SK-N-SH (cell line): ENCODE results near the gene ARHGAP8. TPM values are rescaled to one million over a fixed set of nuclear protein-coding genes. Genes with fewer than 3 reads are reported as not detected.

ENCODE experiments used
- CTCF ChIA-PET: fragments of 300-600, 350-600 bp; formaldehyde crosslinking; extraction: SDS; loops from one replicate; lab custom pipeline; 2021; lab: Yijun Ruan, JAX
- POLR2A ChIA-PET: fragments of 350-600 bp; sonication (Branson Sonifier 250); formaldehyde crosslinking; extraction: SDS; loops from one replicate; lab custom pipeline; 2020; ENCODE audit warnings: antibody characterized with exemption, inconsistent platforms; lab: Yijun Ruan, JAX
- DNase-seq: peaks from one replicate; pipeline ENCODE4 v3.0.0; 2012
- H2AFZ ChIP-seq: fragments of 200-600 bp; sonication (generic); 2 replicates; pipeline ENCODE4 v1.8.1; 2016; ENCODE audit warnings: antibody characterized with exemption, mild to moderate bottlenecking, low read depth
- H3F3A ChIP-seq: fragments of 200-600 bp; sonication (generic); replicated peaks from 2 replicates; pipeline ENCODE3; 2016; ENCODE audit warnings: antibody characterized with exemption, mild to moderate bottlenecking; ENCODE audit not compliant: insufficient read depth
- H3K27ac ChIP-seq, 2 experiments: fragments of 200-500 bp in 1 of 2; fragments of 200-600 bp in 1 of 2; sonication (Bioruptor generic) in 1 of 2; sonication (generic), shearing (Covaris generic) in 1 of 2; 2 replicates each; pipeline versions ENCODE4 v1.5.1 to v1.6.1; 2014 to 2016; ENCODE audit warnings: low read depth in 2 of 2, inconsistent platforms in 1 of 2, low read length in 1 of 2, mild to moderate bottlenecking in 1 of 2, mixed read lengths in 1 of 2
- H3K27me3 ChIP-seq: fragments of 200-600 bp; sonication (generic), shearing (Covaris generic); 2 replicates; pipeline ENCODE4 v1.6.1; 2016; ENCODE audit warnings: mixed run types; ENCODE audit not compliant: insufficient read depth
- H3K36me3 ChIP-seq, 2 experiments: fragments of 200-500 bp in 1 of 2; fragments of 200-600 bp in 1 of 2; sonication (Bioruptor generic) in 1 of 2; sonication (generic) in 1 of 2; replicated peaks in 1 of 2; 2 replicates each; pipeline versions ENCODE3 to v1.5.1; 2014 to 2016; ENCODE audit warnings: low read length in 1 of 2, mild to moderate bottlenecking in 1 of 2; ENCODE audit not compliant: insufficient read depth in 2 of 2, control insufficient read depth in 1 of 2
- H3K4me1 ChIP-seq, 2 experiments: fragments of 200-500 bp in 1 of 2; fragments of 200-600 bp in 1 of 2; sonication (Bioruptor generic) in 1 of 2; sonication (generic), shearing (Covaris generic) in 1 of 2; 2 replicates each; pipeline versions ENCODE4 v1.5.1 to v1.6.1; 2014 to 2016; ENCODE audit warnings: low read depth in 1 of 2, low read length in 1 of 2, mixed run types in 1 of 2; ENCODE audit not compliant: insufficient read depth in 2 of 2, control insufficient read depth in 1 of 2
- H3K4me2 ChIP-seq: fragments of 200-600 bp; sonication (generic), shearing (Covaris generic); 2 replicates; pipeline ENCODE4 v1.6.1; 2017; ENCODE audit warnings: mixed run types
- H3K4me3 ChIP-seq, 2 experiments: fragments of 200-500 bp in 1 of 2; fragments of 200-600 bp in 1 of 2; sonication (Bioruptor generic) in 1 of 2; sonication (generic), shearing (Covaris generic) in 1 of 2; 2 replicates each; pipeline versions ENCODE4 v1.5.1 to v1.8.1; 2014 to 2016; ENCODE audit warnings: low read depth in 2 of 2, inconsistent platforms in 1 of 2, low read length in 1 of 2, mild to moderate bottlenecking in 1 of 2, mixed read lengths in 1 of 2, moderate library complexity in 1 of 2
- H3K79me2 ChIP-seq: fragments of 200-600 bp; sonication (generic); 2 replicates; pipeline ENCODE4 v1.8.1; 2017; ENCODE audit warnings: mild to moderate bottlenecking; ENCODE audit not compliant: insufficient read depth
- H3K9ac ChIP-seq: fragments of 200-600 bp; sonication (generic); 2 replicates; pipeline ENCODE4 v1.6.1; 2017; ENCODE audit warnings: mixed run types
- H3K9me2 ChIP-seq: fragments of 200-600 bp; sonication (generic); 2 replicates; pipeline ENCODE4 v1.6.1; 2017; ENCODE audit warnings: mixed run types
- H3K9me3 ChIP-seq: fragments of 200-600 bp; sonication (generic); 2 replicates; pipeline ENCODE4 v1.6.1; 2017; ENCODE audit warnings: mixed run types, mild to moderate bottlenecking, moderate library complexity
- H4K20me1 ChIP-seq: fragments of 200-600 bp; sonication (generic); 2 replicates; pipeline ENCODE4 v1.6.1; 2017; ENCODE audit warnings: mild to moderate bottlenecking, mixed run types; ENCODE audit not compliant: insufficient read depth
- FOXJ3 ChIP-seq: sonication (generic); formaldehyde crosslinking; IDR thresholded peaks from 2 replicates; pipeline ENCODE4 v1.5.1; 2020; ENCODE audit warnings: mild to moderate bottlenecking, missing genetic modification reagents
- FOXM1 ChIP-seq: IDR thresholded peaks from 2 replicates; pipeline ENCODE4 v1.4.0; 2012; ENCODE audit warnings: low read depth, mild to moderate bottlenecking
- GATA2 ChIP-seq: sonication (generic); formaldehyde crosslinking; IDR thresholded peaks from 2 replicates; pipeline ENCODE4 v1.5.0; 2020; ENCODE audit warnings: mild to moderate bottlenecking, missing genetic modification reagents
- PBX3 ChIP-seq: IDR thresholded peaks from 2 replicates; pipeline ENCODE4; 2012
- POLR2AphosphoS5 ChIP-seq: IDR thresholded peaks from 2 replicates; pipeline ENCODE4 v1.6.1; 2012; ENCODE audit warnings: low read depth, low read length
- RAD21 ChIP-seq: IDR thresholded peaks from 2 replicates; pipeline ENCODE4 v1.6.1; 2012; ENCODE audit warnings: mild to moderate bottlenecking, low read length
- RCOR1 ChIP-seq: fragments of 150-350 bp; IDR thresholded peaks from 2 replicates; pipeline ENCODE4 v1.6.1; 2017; ENCODE audit warnings: antibody characterized with exemption, low read length
- REST ChIP-seq: IDR thresholded peaks from 2 replicates; pipeline ENCODE4 v1.6.1; 2012; ENCODE audit warnings: mild to moderate bottlenecking, low read depth, low read length, moderate library complexity
- USF1 ChIP-seq: IDR thresholded peaks from 2 replicates; pipeline ENCODE4 v1.4.0; 2012; ENCODE audit warnings: low read depth, borderline replicate concordance
- YY1 ChIP-seq: IDR thresholded peaks from 2 replicates; pipeline ENCODE4 v1.4.0; 2012; ENCODE audit warnings: low read depth, mild to moderate bottlenecking
- ZBTB33 ChIP-seq: IDR thresholded peaks from 2 replicates; pipeline ENCODE4 v1.4.0; 2012; ENCODE audit warnings: low read depth, borderline replicate concordance
- WGBS: methylation state at CpG from one replicate; pipeline ENCODE4 v1.1.6; 2017; ENCODE audit warnings: low lambda C conversion rate; 5-methylcytosine and 5-hydroxymethylcytosine counted together
- polyA plus RNA-seq, 3 experiments: library from polyadenylated mRNA; depleted of rRNA; stranded (reverse); fragments of >200 nt; gene quantifications; 2 replicates each; pipeline ENCODE4 v1.2.3, GENCODE V29; 2012

The ARHGAP8 gene
- polyA plus RNA-seq, 1 of the 3 experiments (the other 2 are of a cell fraction): 0.08 TPM

GRCh38 chr22:44882226-44882905, 130.0 kb downstream of the ARHGAP8 start:
- Histone ChIP-seq H3K36me3 (no peaks in the 10 kb centered on the region), H3K9me3 (no peaks in the 10 kb centered on the region), H3K27ac (no peak overlapping the region), H2AFZ (no peak overlapping the region), H3K4me1 (no peaks in the 10 kb centered on the region), H3K4me2 (no peak overlapping the region), H3K9ac (no peak overlapping the region), H3K79me2 (no peaks in the 10 kb centered on the region), H3K4me3 (no peak overlapping the region), H3K9me2 (no peaks in the 10 kb centered on the region), H3K27me3 (no peaks in the 10 kb centered on the region), H3F3A (no peaks in the 10 kb centered on the region), H4K20me1 (no peaks in the 10 kb centered on the region)
- no peak for DNase-seq
- ChIA-PET POLR2A (no interaction called here), CTCF (interaction anchor here (1.3 kb wide), 1 partner anchor 93 kb away, joined by 3 read pairs; no protein-coding TSS in a partner anchor)
- TF ChIP-seq USF1: no peak
- no peak for TF ChIP-seq YY1
- TF ChIP-seq REST: no peak
- TF ChIP-seq FOXJ3 (CRISPR knock-in tag): no peak
- TF ChIP-seq PBX3: no peak
- no peak for TF ChIP-seq FOXM1
- no peak for TF ChIP-seq POLR2AphosphoS5
- TF ChIP-seq GATA2: no peak
- 72% methylated on average over 21 of the region's 26 CpGs for WGBS

GRCh38 chr22:44883011-44883421, 130.6 kb downstream of the ARHGAP8 start:
- TF ChIP-seq RAD21 (no peak), RCOR1 (no peak), ZBTB33 (no peak), PBX3 (no peak)
- Histone ChIP-seq H3K4me1 (no peaks in the 10 kb centered on the region; a peak in 1 of 4 replicates), H3K36me3 (no peaks in the 10 kb centered on the region), H3K27me3 (no peaks in the 10 kb centered on the region), H3K9ac (no peak overlapping the region), H3K4me2 (no peak overlapping the region), H3K79me2 (no peaks in the 10 kb centered on the region), H4K20me1 (no peaks in the 10 kb centered on the region), H3K9me3 (no peaks in the 10 kb centered on the region), H3K27ac (no peak overlapping the region), H2AFZ (no peak overlapping the region), H3K4me3 (no peak overlapping the region), H3F3A (no peaks in the 10 kb centered on the region), H3K9me2 (no peaks in the 10 kb centered on the region)
- CTCF ChIA-PET: no interaction called here
- WGBS: 78% methylated on average over 6 of the region's 12 CpGs
- DNase-seq: no peak
- POLR2A ChIA-PET: no interaction called here
